ENCODE data around the gene LSS. TPM values are rescaled to one million over a fixed set of nuclear protein-coding genes. Genes with fewer than 3 reads are reported as not detected.
"Not testable (repeated sequence)": the region's sequence is repeated elsewhere in the genome, so short reads cannot be mapped to it uniquely, and the experiment has no call there.

LSS gene
- polyA plus RNA-seq, 1 donor from 2014 or later: 101 TPM

- no peak for TF ChIP-seq TAF1 (IDR thresholded peaks at IDR 0.05; ENCODE audit: low read depth)
Measured at GRCh38 chr21:46180079-46180722, 48.4 kb downstream of the LSS start (continued).

DNA sequence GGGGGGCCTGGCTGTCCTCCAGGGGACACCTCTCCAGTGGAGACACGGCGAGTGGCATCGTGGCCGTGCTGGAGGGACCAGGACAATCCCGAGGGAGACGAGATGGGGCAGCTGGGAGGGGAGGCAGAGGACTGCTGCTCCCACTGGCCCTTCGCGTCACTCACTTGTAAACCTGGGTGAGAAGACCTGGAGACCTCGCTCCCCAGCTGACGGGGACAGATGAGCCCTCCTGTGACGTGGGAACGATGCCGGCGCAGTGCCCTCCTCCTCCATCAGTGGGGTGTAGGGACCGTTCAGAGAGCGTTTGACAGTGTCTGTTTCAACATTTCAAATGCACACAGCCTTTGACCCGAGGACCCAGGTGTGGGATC is 48.9 kb downstream of the LSS start:
- Histone ChIP-seq H3F3A (ENCODE audit: insufficient read depth, low read length, poor library complexity, severe bottlenecking) (no peaks in the 10 kb centered on the region), H4K20me1 (ENCODE audit: insufficient read depth) (no peaks in the 10 kb centered on the region), H3K27ac (ENCODE audit: low read length) (no peak overlapping the region), H3K9me3 (ENCODE audit: low read length) (no peaks in the 10 kb centered on the region), H3K79me2 (replicated peaks; ENCODE audit: insufficient read depth, low read length) (no peaks in the 10 kb centered on the region), H2AFZ (ENCODE audit: low read depth, low read length) (no peak overlapping the region), H3K36me3 (ENCODE audit: insufficient read depth, low read length) (no peaks in the 10 kb centered on the region), H3K4me2 (ENCODE audit: low read length) (no peak overlapping the region), H3K4me3 (ENCODE audit: low read length) (no peak overlapping the region), H3K27me3 (ENCODE audit: insufficient read depth, low read depth, low read length) (no peaks in the 10 kb centered on the region), H3K9ac (ENCODE audit: low read length) (no peak overlapping the region), H3K9me2 (ENCODE audit: insufficient read depth, low read length) (no peaks in the 10 kb centered on the region)
- TF ChIP-seq POLR2AphosphoS5 (IDR thresholded peaks at IDR 0.05) (no peak), EZH2 (IDR thresholded peaks at IDR 0.05; ENCODE audit: borderline replicate concordance, insufficient read depth, low read length, poor library complexity, severe bottlenecking) (no peak), MXI1 (conservative IDR thresholded peaks at IDR 0.05; ENCODE audit: poor library complexity, severe bottlenecking) (no peak), RAD21 (conservative IDR thresholded peaks at IDR 0.05) (no peak), CTCF (IDR thresholded peaks at IDR 0.05; ENCODE audit: poor library complexity, severe bottlenecking) (no peak), EP300 (conservative IDR thresholded peaks at IDR 0.05; ENCODE audit: poor library complexity, severe bottlenecking) (no peak), SMC3 (conservative IDR thresholded peaks at IDR 0.05; ENCODE audit: poor library complexity) (no peak), TAF1 (IDR thresholded peaks at IDR 0.05; ENCODE audit: low read depth) (no peak)
- TF ChIP-seq, protein P1, sequence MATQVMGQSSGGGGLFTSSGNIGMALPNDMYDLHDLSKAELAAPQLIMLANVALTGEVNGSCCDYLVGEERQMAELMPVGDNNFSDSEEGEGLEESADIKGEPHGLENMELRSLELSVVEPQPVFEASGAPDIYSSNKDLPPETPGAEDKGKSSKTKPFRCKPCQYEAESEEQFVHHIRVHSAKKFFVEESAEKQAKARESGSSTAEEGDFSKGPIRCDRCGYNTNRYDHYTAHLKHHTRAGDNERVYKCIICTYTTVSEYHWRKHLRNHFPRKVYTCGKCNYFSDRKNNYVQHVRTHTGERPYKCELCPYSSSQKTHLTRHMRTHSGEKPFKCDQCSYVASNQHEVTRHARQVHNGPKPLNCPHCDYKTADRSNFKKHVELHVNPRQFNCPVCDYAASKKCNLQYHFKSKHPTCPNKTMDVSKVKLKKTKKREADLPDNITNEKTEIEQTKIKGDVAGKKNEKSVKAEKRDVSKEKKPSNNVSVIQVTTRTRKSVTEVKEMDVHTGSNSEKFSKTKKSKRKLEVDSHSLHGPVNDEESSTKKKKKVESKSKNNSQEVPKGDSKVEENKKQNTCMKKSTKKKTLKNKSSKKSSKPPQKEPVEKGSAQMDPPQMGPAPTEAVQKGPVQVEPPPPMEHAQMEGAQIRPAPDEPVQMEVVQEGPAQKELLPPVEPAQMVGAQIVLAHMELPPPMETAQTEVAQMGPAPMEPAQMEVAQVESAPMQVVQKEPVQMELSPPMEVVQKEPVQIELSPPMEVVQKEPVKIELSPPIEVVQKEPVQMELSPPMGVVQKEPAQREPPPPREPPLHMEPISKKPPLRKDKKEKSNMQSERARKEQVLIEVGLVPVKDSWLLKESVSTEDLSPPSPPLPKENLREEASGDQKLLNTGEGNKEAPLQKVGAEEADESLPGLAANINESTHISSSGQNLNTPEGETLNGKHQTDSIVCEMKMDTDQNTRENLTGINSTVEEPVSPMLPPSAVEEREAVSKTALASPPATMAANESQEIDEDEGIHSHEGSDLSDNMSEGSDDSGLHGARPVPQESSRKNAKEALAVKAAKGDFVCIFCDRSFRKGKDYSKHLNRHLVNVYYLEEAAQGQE (IDR thresholded peaks at IDR 0.05; ENCODE audit: borderline replicate concordance): no peak

DNA sequence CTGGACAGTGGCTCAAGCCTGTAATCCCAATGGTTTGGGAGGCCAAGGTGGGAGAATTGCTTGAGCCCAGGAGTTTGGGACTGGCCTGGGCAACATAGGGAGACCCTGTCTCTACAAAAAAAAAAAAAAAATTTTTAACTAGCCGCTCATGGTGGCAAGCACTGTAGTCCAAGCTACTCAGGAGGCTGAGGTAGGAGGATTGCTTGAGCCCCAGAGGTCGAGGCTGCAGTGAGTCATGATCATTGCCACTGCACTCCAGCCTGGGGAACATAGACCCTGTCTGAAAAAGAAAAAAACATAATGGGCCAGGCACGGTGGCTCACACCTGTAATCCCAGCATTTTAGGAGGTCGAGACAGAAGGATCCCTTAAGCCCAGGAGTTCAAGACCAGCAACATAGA is 49.6 kb downstream of the LSS start:
- TF ChIP-seq EP300 (conservative IDR thresholded peaks at IDR 0.05; ENCODE audit: poor library complexity, severe bottlenecking) (no peak), POLR2AphosphoS5 (IDR thresholded peaks at IDR 0.05) (no peak), CTCF (IDR thresholded peaks at IDR 0.05; ENCODE audit: poor library complexity, severe bottlenecking) (no peak), RAD21 (conservative IDR thresholded peaks at IDR 0.05) (no peak)

DNA sequence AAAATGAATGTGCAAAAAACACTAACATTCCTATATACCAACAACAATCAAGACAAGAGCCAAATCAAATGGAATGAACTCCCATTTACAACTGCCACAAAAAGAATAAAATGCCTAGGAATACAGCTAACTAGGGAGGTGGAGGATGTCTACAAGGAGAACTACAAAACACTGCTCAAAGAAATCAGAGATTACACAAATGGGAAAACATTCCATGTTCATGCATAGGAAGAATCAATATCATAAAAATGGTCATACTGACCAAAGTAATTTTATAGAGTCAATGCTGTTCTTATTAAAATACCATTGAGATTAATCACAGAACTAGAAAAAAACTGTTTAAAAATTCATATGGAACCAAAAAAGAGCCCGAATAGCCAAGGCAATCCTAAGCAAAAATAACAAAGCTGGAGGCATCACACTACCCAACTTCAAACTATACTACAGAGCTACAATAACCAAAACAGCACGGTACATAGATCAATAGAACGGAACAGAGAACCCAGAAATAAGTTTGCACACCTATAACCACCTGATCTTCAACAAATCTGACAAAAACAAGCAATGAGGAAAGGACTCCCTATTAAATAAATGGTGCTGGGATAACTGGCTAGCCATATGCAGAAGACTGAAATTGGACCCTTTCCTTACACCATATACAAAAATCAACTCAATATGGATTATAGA is 52.0 kb downstream of the LSS start:
- not testable (repeated sequence) for H3K9me2 ChIP-seq (ENCODE audit: insufficient read depth, low read length); H3K79me2 ChIP-seq (replicated peaks; ENCODE audit: insufficient read depth, low read length); H3F3A ChIP-seq (ENCODE audit: insufficient read depth, low read length, poor library complexity, severe bottlenecking); H2AFZ ChIP-seq (ENCODE audit: low read depth, low read length); H3K27ac ChIP-seq (ENCODE audit: low read length); H3K36me3 ChIP-seq (ENCODE audit: insufficient read depth, low read length); H3K4me2 ChIP-seq (ENCODE audit: low read length); H4K20me1 ChIP-seq (ENCODE audit: insufficient read depth); H3K9me3 ChIP-seq (ENCODE audit: low read length); H3K27me3 ChIP-seq (ENCODE audit: insufficient read depth, low read depth, low read length); H3K4me3 ChIP-seq (ENCODE audit: low read length); H3K9ac ChIP-seq (ENCODE audit: low read length)

More for the DNA sequence above, 49.6 kb downstream of the LSS start:
- Histone ChIP-seq H3K4me3 (ENCODE audit: low read length) (no peak overlapping the region), H2AFZ (ENCODE audit: low read depth, low read length) (no peak overlapping the region), H3K27me3 (ENCODE audit: insufficient read depth, low read depth, low read length) (no peaks in the 10 kb centered on the region), H3K9ac (ENCODE audit: low read length) (no peak overlapping the region), H3K79me2 (replicated peaks; ENCODE audit: insufficient read depth, low read length) (no peaks in the 10 kb centered on the region), H3K27ac (ENCODE audit: low read length) (no peak overlapping the region), H3K4me2 (ENCODE audit: low read length) (no peak overlapping the region), H3K36me3 (ENCODE audit: insufficient read depth, low read length) (no peaks in the 10 kb centered on the region), H4K20me1 (ENCODE audit: insufficient read depth) (no peaks in the 10 kb centered on the region), H3K9me2 (ENCODE audit: insufficient read depth, low read length) (no peaks in the 10 kb centered on the region), H3K9me3 (ENCODE audit: low read length) (no peaks in the 10 kb centered on the region), H3F3A (ENCODE audit: insufficient read depth, low read length, poor library complexity, severe bottlenecking) (no peaks in the 10 kb centered on the region)

All from neural cell (in vitro differentiated cells).